Measurements from ENCODE around the gene PLA2G2C.
A peak's percentile ranks its signal among the peaks of the same experiment; 100 is the strongest.

DNA sequence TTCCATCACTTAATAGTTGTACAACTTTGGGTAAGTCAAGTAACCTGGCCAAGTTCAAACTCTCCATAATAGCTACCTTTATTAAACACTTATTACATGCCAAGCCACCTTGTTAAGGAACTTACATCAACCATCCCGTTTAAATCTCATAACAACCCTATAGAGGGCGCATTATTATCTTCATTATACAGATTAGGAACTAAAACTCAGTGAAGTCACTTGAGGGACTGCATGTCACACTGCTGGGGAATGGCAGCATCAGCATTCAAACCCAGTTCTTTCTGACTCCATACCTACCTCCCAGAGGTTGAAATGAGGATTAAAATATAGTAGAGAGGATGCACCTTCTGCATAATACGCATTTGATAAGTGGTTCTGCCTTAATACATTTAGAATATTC, 47.1 kb upstream of the PLA2G2C start:
- TF ChIP-seq, protein P1, sequence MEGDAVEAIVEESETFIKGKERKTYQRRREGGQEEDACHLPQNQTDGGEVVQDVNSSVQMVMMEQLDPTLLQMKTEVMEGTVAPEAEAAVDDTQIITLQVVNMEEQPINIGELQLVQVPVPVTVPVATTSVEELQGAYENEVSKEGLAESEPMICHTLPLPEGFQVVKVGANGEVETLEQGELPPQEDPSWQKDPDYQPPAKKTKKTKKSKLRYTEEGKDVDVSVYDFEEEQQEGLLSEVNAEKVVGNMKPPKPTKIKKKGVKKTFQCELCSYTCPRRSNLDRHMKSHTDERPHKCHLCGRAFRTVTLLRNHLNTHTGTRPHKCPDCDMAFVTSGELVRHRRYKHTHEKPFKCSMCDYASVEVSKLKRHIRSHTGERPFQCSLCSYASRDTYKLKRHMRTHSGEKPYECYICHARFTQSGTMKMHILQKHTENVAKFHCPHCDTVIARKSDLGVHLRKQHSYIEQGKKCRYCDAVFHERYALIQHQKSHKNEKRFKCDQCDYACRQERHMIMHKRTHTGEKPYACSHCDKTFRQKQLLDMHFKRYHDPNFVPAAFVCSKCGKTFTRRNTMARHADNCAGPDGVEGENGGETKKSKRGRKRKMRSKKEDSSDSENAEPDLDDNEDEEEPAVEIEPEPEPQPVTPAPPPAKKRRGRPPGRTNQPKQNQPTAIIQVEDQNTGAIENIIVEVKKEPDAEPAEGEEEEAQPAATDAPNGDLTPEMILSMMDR (conservative IDR thresholded peaks at IDR 0.05 in 1 of 2, IDR thresholded peaks at IDR 0.05 in 1 of 2; ENCODE audit: extremely low read depth in 1 of 2, insufficient read depth in 1 of 2, low read depth in 1 of 2, low read length in 2 of 2) = peak; percentile 42 to 50
- TF ChIP-seq EZH2 (IDR thresholded peaks at IDR 0.05; ENCODE audit: borderline replicate concordance, low read length) = no peak
